Stimulated activated CD4-positive, alpha-beta T cell treated with anti-CD3 and anti-CD28 coated beads, Interleukin-1b, Interleukin-23, amount 100 ng/mL, for 48 hours (primary cell): Measurements from ENCODE around the gene SIPA1.
"Not testable (repeated sequence)": the region's sequence is repeated elsewhere in the genome, so short reads cannot be mapped to it uniquely, and the experiment has no call there.

Experiments used
- DNase-seq: peaks from one replicate; pipeline ENCODE4 v3.0.0-alpha.2; 2020

SIPA1 gene

DNA sequence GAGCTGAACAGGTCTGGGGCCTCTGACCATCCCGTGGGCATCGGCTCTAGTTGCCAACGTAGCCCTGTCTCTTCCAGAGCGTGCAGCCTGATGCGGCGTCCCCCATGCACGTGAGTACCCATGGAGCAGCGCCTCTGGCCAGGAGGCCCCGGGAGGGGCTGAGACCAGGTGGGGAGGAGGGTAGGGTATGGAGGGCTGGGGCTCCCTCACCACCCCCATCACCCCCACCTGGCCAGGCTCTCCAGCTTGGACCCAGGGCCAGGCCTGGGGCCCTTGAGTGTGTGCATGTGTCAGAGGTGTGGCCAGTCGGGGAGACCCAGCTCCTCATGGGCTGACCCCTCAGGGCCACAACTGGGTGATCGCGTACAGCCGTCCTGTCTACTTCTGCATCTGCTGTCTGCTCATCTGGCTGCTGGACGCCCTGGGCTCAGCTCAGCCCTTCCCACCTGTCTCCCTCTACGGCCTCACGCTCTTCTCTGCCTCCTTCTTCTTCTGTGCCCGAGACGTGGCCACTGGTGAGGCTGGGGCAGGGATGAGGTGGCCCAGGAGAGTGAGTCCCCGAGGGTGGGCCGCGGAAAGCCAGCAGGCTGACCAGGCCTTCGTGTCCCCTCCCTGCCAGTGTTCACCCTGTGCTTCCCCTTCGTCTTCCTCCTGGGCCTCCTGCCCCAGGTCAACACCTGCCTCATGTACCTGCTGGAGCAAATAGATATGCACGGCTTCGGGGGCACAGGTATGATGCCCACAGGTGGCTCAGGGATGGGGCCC is 13.9 kb upstream of the SIPA1 start:
- no peak for DNase-seq

DNA sequence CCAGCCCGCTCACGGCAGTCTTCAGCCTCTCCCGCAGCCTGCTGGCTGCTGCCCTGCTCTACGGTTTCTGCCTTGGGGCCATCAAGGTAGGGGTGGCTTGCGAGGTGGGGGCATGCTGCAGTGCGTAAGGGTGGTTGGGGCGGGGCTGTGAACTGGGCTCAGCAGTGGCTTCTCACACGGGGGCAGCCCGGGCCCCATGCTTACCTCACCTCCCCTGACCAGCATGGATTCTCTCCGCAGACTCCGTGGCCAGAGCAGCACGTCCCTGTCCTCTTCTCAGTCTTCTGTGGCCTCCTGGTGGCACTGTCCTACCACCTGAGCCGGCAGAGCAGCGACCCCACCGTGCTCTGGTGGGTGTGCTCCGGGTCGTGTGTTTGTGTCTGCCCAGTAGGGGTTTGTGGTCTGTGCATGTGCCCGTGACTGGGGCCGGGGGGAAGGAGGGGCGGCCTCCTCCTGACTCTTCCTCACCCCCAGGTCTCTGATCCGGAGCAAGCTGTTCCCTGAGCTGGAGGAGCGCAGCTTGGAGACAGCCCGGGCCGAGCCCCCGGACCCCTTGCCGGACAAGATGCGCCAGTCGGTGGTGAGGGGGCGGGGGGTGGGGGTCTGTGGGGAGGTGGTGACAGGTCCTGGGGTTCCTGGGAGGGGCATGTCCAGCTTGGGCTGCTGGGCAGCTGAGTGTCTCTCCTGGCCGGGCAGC is 12.8 kb upstream of the SIPA1 start:
- no peak for DNase-seq

- DNase-seq, result peak; percentile 39
Observed at GRCh38 chr11:65625628-65626342, 12.1 kb upstream of the SIPA1 start.

DNA sequence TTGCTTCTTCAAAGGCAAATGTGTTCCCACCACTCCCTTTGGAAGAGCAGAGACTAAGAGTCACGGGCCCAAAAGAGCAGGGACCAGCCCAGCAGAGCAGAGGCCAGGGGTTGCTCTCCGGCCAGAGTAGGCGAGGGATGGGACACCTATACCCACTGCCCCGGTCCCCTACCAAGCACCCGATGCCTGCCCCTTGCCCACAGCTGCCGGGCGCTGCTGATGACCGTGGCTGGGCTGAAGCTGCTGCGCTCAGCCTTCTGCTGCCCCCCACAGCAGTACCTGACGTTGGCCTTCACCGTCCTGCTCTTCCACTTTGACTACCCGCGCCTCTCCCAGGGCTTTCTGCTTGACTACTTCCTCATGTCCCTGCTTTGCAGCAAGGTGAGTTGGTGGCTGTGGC is 10.7 kb upstream of the SIPA1 start:
- no peak for DNase-seq

DNA sequence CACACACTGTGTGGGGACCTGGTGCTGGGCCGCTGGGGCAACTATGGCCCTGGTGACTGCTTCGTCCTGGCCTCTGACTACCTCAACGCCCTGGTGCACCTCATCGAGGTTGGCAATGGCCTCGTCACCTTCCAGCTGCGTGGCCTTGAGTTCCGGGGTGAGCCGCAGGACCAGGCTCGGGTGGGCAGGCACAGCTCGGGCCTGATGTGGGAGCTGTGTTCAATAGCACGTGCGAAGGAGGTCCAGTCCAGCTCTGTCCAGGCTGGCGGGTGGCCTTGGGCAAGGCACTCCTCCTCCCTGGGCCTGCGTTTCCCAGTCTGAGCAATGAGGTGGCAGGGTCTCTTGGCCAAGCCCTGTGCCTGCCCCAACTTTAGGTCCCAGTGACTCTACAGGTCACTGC is 8.3 kb upstream of the SIPA1 start:
- no peak for DNase-seq

- no peak for DNase-seq
Observed at GRCh38 chr11:65630215-65630614, 7.7 kb upstream of the SIPA1 start.

- no peak for DNase-seq
Observed at GRCh38 chr11:65633390-65634108, 4.4 kb upstream of the SIPA1 start.

GRCh38 chr11:65634109-65634436 is 3.8 kb upstream of the SIPA1 start:
- DNase-seq, result no peak

GRCh38 chr11:65634440-65634839 is 3.5 kb upstream of the SIPA1 start:
- DNase-seq, result no peak

GRCh38 chr11:65634905-65635731 is 2.8 kb upstream of the SIPA1 start:
- DNase-seq, result no peak

DNA sequence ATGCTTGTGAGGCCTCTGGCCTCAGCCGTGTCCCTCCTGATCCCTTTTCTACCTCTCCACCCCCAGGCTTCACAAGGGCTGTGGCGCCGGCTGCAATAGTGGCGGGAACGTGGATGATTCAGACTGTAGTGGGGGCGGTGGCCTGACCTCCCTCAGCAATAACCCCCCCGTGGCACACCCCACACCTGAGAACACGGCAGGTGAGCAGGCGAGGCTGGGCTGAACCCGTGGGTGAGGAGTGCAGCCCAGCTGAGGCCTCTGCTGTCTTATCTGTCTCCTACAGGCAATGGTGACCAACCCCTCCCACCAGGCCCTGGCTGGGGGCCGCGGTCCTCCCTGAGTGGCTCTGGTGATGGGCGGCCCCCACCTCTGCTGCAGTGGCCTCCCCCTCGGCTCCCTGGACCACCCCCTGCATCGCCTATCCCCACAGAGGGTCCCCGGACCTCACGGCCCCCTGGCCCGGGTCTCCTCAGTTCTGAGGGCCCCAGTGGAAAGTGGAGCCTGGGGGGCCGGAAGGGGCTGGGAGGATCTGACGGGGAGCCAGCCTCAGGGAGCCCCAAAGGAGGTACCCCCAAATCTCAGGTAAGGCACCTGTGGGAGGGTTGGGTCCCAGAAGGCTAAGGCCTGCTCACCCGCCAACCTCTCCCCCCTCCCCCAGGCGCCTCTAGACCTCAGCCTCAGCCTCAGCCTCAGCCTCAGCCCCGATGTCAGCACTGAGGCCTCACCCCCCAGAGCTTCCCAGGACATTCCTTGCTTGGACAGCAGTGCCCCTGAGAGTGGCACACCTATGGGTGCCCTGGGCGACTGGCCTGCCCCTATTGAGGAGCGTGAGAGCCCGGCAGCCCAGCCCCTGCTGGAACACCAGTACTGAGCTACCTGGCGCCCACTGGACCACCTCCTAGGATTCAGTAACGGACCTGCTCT is 1.5 kb upstream of the SIPA1 start:
- DNase-seq, result no peak

DNA sequence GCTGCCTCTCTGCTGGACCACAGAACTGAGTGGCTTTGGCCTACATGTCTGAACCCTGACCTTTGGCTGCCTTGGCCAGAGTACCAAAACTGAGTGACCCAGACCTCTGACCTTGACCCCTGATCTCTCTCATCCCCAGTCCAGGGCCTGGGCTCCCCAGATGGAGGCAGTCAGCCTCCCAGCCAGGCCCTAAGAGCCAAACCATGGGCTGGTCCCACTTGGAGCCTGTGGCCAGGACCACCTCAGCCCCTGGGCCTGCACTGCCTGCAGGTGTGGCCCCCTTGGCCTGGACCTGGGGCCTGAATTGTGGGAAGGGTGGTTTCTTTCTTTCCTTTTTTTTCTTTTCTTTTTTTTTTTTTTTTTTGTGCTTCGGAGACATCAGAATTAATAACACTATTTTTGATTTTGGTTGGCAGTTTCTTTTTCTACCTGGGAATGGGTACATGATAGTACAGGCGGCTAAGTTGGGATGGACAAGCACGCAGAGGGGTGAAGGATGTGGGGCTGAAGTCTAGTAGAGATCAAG is 806 bp upstream of the SIPA1 start:
- DNase-seq, result no peak

DNA sequence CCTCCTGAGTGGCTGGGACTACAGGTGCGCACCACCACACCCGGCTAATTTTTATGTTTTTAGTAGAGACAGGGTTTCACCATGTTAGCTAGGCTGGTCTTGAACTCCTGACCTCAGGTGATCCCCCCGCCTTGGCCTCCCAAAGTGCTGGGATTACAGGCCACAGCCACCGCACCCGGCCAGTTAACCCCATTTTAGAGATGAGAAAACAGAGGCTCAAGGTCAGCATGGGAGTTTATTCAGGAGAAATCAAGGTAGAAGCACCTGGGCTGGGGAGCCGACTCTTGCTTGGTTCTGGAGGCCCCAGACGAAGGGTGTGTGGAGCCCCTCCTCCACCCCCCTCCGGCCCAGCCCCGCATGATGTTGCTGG is 1.3 kb downstream of the SIPA1 start:
- DNase-seq, result not testable (repeated sequence)

DNA sequence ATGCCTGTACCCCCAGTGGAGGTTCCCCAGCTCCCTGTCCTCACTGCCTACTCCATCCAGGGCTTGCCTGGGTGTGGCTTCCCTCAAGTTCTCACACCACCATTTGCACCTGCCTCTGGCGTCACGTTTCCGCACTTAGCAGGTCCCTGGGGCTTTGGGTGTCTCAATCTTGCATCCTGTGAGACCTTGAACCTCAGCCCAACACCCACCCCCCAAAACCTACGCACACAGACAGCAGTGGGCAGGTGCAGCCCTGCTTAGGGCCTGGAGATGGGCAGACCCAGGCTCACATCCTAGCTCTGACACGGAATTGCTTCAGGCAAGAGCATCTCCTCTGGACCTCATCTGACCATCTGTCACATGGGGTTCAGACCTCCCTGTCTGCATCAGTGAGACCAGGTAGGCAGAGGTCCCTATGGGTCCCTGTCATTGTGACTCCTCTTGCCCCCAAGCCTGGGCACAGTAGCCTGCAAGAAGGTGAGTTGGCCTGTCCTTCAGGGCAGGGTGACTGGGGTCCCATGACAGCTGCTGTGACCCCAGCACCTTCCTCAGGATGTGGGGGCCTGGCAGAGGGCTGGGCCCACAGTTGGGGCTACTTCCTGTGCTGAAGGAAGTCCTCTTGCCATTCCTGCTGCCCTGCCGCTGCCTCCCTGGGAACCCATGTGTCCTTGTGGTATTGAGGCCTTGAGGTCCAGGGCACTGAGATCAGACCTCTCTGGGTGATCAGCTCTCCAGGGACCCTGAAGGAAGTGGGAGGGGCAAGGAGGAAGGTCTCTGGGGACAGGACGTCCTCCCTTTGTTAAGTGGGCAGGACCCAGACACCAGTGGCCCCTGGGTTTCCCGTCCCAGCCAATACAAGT is 2.0 kb downstream of the SIPA1 start:
- DNase-seq, result peak; percentile 59

- peak; percentile 28 for DNase-seq
Observed at GRCh38 chr11:65640483-65641296, 2.8 kb downstream of the SIPA1 start.

DNA sequence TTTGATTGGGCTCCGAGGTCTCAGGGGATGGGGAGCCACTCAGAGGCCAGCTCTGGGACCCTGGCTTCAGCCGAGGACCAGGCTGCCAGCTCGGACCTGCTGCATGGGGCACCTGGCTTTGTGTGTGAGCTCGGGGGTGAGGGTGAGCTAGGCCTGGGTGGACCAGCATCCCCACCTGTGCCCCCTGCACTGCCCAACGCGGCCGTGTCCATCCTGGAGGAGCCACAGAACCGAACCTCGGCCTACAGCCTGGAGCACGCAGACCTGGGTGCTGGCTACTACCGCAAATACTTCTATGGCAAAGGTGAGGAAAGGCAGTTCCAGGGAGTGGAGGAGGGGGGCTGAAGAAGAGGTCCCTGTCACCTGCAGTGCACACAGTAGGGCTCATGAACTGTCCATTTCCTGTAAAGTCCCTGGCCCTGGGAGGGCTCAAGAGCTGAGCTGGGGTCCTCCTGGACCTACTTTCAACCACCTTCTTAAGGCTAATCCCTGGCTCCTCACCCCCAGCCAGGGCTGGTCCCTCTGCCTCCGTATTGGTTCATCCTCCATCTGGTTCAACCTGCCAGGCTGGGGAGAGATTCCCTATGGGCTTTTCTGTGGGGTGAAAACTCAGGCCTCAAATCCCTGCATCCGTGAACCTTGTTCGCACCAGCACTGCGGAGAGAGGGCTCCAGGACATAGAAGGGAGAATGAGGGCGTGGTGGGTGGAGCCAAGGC is 3.6 kb downstream of the SIPA1 start:
- DNase-seq, result no peak

DNA sequence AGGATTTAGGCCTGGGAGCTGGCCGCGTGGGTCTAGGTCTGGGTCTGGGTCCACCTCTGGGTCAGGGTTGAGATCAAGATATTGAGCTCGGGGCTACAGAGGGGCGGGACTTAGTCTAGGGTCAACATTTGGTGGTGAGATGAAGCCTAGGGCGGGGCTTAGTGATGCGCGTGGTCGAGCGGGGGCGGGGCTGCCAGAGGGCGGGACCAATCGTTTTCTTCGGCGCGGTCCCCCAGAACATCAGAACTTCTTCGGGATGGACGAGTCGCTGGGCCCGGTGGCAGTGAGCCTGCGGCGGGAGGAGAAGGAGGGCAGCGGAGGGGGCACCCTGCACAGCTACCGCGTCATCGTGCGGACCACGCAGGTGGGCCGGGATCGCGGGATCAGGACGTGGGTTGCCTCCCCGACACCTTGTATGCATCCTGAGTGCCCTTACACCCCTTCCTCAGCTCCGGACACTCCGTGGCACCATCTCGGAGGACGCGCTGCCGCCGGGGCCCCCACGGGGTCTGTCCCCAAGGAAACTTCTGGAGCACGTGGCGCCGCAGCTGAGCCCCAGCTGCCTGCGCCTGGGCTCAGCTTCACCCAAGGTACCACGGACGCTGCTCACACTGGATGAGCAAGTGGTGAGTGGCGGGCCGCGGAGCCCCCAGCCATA is 4.2 kb downstream of the SIPA1 start:
- no peak for DNase-seq

DNA sequence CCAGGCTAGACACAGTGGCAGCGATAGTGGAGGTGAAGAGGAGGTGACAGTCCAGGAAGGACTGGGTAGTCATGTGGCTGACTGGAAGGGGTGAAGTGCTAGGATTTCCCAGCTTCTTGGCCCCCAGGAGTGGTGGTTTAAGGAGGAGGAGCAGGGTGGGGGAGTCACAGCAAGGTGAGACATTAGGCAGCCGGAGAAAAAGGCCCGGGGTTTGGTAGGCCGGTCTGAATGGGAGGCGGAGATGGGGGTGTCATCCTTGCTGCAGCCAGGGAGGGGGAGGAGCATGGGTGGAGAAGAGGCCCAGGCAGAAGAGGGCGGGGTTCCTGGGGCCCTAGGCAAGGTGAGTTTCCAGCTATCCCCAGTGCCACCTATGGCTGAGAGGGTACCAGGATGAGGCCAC is 6.1 kb downstream of the SIPA1 start:
- DNase-seq, result peak; percentile 41
